Hypothalamus (tissue), 51 donors: ENCODE results near the gene SUSD6.
A peak's percentile ranks its signal among the peaks of the same experiment; 100 is the strongest.
"Not testable (repeated sequence)": the region's sequence is repeated elsewhere in the genome, so short reads cannot be mapped to it uniquely, and the experiment has no call there.

Experiments
- DNase-seq, 51 donors: peaks; one replicate each; lab custom pipeline; 2025; lab: John Stamatoyannopoulos, UW

Gene SUSD6

DNA sequence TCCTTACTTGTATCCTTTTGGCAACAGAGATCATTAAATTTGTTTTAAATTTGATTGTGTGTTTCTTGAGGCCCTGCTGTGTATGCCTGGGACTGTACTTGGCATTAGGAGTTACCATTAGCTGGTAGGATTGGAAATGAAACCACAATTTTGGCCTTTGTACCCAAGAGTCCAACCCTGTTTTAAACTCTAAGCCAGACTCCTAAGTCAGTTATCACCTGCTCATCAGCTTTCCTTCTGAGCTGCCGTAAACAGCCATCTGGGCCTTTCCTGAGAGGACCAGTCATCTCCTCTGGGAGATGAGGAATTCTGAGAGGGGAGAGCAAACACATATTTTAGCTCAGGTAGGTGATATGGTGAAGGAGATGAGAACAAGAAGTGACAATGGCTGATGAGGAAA lies 81.2 kb downstream of the SUSD6 start:
- DNase-seq, result no peak

DNA sequence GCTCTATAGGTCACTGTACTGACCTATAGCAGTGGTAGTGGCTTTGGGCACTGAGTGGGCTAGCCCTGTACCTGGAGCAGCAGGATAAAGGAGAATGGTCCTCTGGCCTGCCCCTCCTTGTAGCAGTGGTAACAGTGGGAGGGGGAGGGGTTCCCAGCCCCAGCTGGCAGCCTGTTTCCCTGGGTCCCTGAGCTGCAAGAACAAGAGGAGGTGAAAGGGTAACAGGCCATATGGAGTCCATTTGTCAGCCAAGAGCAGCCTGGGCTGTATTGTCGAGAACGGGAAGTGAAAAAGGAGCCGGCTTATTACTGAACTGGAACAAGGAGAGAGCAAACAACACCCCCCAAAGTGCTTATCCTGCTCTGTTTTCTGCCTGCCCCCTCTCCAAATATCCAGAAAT lies 81.7 kb downstream of the SUSD6 start:
- DNase-seq, result peak in 3 of 51 donors; percentile 12 to 21 (median 13)

DNA sequence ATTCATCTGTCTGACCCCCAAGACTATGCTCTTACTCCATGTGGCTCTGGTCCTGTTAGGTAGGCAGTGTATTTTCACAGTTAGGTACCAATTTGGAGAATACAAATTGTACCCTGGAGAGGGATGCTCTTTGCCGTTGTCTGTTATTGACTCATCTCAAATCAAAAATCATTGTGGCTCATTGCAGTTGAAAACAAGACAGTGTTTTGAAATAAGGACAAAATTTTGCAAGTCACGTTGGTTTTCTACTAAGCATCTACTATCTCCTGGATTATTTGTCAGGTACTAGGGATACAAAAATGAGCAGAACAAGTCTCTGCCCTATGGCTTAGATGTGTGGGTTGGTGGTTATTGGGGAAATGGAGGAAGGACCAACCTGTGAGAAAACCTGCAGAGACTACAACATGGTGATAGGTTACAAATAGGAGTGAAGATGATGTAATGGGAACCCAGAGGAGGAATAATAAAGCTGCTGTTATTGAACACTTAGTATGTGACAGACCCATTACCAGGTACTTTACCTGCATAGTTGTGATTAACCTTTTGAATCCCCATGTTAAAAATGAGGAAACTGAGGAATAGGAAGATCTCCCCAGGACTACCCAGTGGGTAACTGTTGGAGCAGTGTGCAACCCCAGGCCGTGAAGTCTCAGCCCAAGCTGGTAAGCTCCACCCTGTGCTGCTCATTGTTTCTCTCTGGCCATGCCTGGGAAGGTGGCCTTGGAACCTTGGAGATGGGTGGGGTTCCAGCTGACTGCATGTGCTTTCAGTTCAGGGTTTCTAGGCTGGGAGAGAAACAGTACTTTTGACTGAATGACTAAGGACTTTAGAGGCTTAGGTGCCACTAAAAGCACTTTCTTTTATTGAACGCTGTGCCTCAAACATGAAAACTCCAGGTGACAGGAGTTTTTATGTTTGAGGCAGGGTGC lies 82.7 kb downstream of the SUSD6 start:
- peak in 1 of 51 donors; percentile 21 for DNase-seq

DNA sequence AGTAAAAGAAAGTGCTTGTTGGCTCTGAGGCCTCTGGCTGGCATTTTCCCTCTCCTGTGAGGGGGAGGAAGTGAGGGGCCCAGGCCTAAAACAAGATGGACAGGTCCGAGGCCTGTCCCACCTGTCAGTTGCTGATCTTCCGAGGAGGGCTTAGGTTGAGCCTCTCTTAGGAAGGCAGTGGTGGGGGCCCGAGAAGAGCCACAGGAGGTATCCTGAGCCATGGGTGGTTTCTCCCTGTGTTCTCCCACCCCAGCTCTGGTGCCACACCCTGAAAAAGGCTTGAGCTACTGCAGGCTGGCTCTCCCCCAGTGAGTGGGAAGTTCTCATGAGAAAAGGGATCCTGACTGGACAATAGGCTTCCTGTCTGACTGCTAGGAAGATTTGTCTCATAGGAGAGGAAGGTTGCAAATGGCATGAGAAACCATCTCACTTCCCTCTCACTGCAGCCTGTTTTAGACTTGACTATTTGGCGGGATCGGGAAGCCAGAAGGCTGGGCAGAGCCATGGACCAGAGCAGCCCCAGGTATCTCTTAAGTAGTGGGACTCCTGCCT lies 83.4 kb downstream of the SUSD6 start:
- DNase-seq, result peak in 1 of 51 donors; percentile 19

DNA sequence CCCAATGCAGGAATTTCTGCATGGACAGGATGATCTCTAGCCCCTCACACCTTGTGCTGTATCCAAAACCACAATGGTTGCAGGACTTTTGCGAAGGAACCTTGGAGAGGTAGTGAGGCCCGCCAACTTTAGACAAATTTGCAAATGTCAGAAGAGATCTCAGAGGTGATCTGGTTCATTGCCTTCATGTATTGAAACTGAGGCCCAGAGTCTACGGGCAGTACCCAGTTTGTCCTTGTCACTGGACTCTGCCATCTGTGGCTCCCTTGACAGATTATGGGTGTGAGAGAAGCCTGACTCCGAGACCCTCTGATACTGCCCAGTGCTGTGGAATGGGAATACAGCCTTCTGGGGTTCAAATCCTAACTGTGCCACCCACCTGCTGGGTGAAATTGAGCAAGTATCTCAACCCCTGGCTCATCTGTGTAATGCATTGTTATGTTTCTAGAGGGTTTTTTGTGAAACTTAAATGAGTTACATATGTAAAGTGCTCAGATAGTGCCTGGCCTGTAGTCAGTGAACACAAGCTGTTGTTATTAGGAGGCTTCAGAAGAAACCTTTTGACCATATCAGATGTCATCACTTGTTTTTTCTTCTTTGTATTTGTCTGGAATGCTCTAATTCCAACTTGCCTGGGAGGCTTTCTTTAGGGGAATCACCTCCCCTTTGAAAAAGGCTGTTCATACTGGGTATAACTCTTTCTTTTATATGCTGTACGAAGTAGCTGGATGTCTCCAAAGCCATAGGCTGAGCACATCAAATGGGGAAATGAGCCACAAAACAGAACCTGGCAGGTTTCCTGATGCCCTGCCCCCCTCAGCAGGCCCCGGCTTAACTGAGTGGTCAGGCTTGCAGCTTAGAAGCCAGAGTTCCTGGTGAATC lies 84.2 kb downstream of the SUSD6 start:
- peak in 18 of 51 donors; percentile 10 to 47 (median 25) for DNase-seq

DNA sequence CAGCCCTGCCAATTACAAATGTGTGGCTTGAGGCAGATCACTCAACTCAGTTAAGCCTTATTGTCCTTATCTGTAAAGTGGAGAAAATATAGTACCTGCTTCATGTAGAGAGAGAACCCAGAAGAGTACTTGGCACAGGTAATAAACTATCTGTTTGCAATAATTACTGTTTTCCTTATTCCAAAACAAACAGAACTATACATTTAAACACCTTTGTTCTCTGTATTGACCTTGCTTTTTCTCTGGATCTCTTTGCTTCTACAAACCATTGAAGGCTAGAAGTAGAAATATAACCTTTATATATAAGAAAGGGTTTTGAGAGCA lies 84.8 kb downstream of the SUSD6 start:
- no peak for DNase-seq

DNA sequence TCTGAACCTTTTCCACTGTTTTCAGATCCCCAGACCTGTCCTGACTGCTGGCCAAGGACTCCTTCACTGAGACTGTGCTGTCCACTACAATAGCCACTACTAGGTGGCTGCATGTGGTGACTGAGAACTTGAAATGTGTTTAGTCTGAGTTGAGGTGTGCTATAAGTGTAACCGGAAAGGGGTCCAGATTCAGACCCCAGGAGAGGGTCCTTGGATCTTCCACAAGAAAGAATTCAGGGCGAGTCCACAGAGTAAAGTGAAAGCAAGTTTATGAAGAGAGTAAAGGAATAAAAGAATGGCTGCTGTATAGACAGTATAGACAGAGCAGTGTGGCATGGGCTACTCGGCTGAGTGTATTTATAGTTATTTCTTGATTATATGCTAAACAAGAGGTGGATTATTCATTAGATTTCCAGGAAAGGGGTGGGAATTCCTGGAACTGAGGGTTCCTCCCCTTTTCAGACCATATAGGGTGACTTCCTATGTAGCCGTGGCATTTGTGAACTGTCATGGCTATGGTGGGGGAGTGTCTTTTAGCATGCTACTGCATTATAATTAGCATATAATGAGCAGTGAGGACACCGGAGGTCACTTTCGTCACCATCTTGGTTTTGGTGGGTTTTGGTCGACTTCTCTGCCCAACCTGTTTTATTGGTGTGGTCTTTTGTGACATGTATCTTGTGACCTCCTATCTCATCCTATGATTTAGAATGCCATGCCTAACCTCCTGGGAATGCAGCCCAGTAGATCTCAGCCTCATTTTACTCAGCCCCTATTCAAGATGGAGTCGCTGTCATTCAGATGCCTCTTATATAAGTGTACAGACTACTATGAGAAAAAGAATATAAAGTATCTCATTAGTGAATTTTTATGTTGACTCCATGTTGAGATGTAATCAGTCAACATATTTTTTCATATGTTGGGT lies 85.5 kb downstream of the SUSD6 start:
- no peak for DNase-seq

DNA sequence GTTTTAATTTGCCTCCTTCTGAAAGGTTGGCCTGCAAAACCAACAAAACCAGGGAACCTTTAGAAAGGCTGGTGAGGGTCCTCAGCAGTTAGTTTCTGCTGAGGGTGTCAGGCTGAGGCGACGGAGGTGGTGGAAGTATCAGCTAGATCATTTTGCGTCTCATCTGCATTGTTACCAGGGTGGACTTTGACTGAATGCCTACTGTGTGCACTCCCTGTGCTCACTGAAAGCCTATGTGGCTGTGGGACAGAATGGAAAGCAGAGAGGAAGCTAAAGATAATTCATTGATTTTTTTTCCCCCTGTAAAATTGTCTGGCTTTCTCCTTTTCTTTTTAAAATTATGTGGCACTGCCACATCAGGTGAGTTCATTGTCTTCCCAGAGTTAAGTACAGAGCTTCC lies 87.2 kb downstream of the SUSD6 start:
- no peak for DNase-seq

DNA sequence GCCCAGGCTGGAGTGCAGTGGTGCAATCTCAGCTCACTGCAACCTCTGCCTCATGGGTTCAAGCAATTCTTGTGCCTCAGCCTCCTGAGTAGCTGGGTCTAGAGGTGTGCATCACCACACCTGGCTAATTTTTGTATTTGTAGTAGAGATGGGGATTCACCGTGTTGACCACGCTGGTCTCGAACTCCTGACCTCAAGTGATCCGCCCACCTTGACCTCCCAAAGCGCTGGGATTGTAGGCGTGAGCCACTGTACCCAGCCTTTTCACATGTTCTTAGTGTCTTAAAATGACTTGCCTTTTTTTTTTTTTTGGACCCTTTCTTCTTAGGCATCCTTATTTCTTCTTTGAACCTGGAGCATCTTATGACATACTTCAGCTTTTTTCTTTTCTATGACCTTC lies 87.8 kb downstream of the SUSD6 start:
- DNase-seq, result not testable (repeated sequence)

DNA sequence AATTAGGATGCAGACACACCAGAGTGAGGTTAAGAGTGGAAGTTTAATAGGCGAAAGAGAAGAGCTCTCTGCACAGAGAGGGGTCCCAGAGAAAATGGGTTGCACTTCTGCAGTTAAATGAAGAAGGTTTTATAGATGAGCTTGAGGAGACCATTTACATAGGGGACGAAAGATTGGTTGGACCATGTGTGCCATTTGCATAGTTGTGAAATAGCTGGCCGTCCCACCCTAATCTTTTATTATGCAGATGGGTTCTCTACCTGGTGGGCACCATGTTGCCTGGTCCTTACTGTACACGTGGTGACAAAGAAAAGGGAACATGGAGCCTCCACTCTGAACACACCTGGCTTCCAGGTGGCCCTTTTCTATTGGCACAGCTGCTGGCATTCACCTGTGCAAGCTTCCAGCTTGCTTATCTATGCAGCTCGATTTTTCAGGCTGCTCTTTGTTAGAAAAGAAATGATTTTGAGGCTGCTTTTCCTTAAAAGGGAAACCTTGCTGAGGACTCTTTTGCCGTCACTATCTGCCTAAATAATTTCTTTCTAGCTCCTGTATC lies 88.4 kb downstream of the SUSD6 start:
- no peak for DNase-seq

DNA sequence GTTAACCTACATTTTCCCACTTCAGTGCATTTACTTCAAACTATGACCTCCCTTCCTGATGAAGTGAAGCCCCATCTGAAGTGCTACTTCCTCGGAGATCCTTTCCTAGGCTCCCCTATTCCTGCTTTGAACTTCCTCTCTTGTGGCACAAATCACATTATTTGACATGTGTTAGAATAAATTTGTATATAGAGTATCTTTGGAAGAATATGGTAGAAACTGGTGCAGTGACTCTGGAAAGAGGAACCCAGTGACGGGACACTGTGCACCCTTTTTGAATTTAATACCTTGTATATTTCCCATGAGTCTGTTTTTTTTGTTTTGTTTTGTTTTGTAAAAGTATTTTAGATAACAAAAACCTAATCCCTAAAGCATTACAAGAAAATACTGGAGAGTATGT lies 89.2 kb downstream of the SUSD6 start:
- no peak for DNase-seq

DNA sequence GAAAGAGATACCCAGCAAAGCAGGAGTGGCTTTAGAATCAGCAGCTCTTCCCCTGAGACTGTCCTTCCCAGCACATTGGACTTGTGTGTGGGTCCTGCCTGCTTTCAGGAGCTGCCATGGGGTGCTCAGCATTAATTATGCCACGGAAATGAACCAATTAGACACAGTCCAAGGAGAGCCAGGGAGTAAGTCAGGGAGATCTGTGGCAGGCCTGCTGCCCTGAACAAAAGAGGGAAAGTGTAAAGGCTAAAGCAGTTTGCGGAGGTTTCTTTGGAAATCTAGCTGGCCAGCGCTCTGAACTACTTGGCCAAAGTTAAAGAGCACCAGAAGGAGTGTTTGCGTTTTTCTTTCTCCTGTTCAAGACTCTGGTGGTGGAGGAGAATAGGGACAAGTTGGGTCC lies 89.9 kb downstream of the SUSD6 start:
- DNase-seq, result peak in 4 of 51 donors; percentile 16 to 35 (median 32)

DNA sequence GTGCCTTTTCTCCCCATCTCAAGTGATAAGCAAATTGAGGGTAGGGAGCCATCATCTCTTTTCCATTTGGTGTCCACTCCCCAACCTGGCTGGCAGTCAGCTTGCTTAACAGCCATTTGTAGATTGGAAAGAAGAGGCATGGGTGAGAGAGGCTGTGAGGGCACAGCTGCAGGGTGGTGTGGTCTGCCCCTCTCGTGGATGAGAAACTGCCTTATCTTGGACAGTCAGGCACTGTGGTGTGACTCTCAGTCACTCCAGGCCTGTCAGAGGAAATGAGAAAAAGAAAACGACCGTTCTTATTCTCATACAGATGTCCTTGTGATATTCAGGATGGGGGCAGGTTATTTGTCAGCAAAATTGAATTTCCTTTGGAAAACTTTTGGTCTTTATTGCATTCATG lies 90.5 kb downstream of the SUSD6 start:
- no peak for DNase-seq

DNA sequence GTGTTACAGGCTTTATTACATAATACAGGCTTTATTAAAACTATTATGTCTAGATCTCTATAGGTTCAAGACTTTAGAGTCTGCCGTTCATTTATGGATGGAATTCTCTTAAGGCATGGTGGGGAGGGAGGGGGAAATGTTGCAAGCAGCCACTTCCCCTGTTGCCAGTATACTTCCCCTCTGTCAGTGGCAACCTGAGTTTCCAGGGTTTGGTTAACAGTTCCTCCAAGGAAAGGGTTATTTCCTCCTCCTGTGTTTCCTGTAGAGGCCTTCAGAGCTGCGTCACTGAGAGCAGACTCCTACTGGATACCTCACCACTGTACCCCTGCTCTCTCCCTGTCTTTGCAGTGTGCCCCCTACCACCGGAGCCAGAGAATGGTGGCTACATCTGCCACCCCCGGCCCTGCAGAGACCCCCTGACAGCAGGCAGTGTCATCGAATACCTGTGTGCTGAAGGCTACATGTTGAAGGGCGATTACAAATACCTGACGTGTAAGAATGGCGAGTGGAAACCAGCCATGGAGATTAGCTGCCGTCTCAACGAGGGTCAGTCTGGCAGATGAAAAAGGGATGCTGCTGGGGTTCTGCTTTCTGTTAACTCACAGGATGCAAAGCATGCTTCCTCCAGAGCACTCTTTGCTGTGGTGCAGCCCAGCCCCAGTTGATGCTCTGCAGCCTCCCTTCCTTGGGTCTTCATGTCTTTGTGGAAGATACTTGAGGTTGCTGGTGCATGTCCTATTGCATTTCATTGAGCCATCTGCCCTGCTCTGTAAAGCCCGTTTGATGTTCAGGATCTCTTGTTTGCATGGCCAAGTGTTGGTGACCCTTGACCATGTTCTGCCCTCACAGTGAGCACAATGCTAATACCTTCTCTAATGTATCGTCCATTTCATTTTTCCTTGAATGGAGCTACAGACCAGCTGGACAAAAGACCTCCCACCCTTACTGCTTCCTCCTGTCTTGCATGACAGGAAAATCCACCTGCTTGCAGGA lies 91.9 kb downstream of the SUSD6 start:
- DNase-seq, result peak in 1 of 51 donors; percentile 13

DNA sequence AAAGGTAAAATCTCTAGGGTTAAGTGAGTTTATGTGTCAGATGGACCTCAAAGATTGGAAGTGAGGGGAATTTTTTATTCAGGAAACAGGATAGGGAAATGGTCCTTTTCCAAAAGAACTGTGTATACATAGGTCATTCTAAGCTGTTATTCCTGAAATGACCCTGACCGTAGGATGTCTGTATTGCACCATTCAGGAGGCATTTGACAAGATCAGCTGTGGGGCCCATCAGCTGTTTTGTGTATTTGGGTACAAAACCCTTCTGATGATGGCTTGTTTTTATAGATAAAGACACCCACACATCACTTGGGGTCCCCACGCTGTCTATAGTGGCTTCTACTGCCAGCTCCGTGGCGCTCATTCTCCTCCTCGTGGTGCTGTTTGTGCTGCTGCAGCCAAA lies 92.9 kb downstream of the SUSD6 start:
- no peak for DNase-seq

DNA sequence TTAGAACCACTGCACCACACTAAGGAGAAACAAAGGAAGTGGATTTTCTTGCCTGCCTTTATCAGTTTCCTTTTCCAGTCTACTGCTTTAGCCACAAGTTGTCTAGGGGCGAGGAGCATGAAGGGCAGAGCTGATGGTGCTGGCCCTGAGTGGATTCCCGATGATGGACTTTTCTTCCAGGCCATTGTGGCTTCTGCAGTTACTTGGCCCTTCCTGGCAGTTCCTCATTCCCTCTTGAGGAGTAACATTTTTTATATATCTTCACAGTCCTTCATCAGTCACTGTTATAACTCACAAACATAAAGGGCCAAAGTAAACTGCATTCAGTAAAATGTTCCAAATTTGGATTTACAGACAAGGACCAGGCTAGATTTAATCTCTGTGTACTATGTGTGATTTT lies 94.3 kb downstream of the SUSD6 start:
- DNase-seq, result no peak

DNA sequence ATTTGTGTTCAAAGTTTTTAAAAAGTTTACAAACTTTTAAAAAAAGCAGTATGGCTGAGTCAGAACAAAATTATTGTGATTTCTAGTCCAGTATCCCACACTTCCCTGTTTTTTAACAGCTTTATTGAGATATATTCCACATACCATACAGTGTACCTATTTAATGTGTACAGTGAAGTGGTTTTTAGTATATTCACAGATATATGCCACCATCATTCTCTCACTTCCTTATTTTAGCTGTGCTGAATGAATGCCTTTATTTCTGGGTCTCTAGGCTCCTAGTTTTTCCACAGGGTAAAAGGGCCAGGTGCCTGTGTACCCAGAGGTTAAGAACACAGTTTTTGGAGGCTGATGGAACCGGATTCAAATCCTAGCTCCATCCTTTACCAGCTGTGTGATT lies 96.7 kb downstream of the SUSD6 start:
- no peak for DNase-seq
